Spleen (tissue), 7 donors: ENCODE data around the gene TTC5.

Experiments used
- CTCF ChIP-seq, 11 experiments: fragments of 200-600 bp in 7 of 11; fragments of 450-650 bp in 4 of 11; sonication (generic) in 4 of 11; IDR thresholded peaks in 8 of 11; conservative IDR thresholded peaks in 3 of 11; 1 replicate in 7 of 11; 2 replicates in 4 of 11; pipeline versions ENCODE4 v1.4.0 to v1.8.0; 2016 to 2021; ENCODE audit warnings: antibody characterized with exemption in 11 of 11, inconsistent platforms in 4 of 11, mild to moderate bottlenecking in 1 of 11
- POLR2AphosphoS5 ChIP-seq, 3 donors: sonication (generic); formaldehyde crosslinking; IDR thresholded peaks; one replicate each; pipeline ENCODE4 v1.5.1; 2017; ENCODE audit warnings: antibody characterized with exemption in 3 of 3
- donor health status: DM: no; HTN: no; CAD: no; lungs with moderate emphysema.
- donor health status: DM: no; HTN: no; CAD: no.
- donor health status: DM: no; HTN: no; CAD: no.

GRCh38 chr14:20345366-20345765 is 39.6 kb upstream of the TTC5 start:
- TF ChIP-seq POLR2AphosphoS5 (IDR thresholded peaks at IDR 0.05) (no peak), CTCF (IDR thresholded peaks at IDR 0.05 in 8 of 11, conservative IDR thresholded peaks at IDR 0.05 in 3 of 11) (no peak)
